HG03354 (cell line): ENCODE results near the gene GJB1.
"Not testable (repeated sequence)": the region's sequence is repeated elsewhere in the genome, so short reads cannot be mapped to it uniquely, and the experiment has no call there.

Experiments used
- ATAC-seq: cut with Tn5 transposase; IDR thresholded peaks from one replicate; pipeline ENCODE4 v1.9.1; 2021; ENCODE audit warnings: mild to moderate bottlenecking; ENCODE audit not compliant: unreplicated experiment, poor library complexity, severe bottlenecking

Gene GJB1

DNA sequence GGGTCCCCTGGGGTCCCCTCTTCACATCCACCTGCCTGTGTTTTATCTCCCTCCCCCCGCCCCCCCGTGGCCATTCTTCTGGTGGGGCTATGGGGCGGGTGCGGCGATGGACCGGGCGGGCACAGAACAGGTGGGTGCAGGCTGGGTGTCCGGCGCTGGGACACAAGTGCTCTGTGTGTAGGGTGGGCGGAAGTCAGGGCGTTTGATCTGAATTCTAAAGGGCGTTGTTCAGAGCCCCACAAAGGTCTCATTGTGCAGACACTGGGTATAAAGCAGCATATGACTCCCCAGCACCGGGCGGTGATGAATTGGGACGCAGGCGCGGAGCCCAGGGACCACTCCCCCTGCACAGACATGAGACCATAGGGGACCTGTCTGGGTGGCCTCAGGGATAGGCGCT, at the start of gene GJB1:
TSS of gene GJB1 (plus strand) at position 296 of the 400 bp plus-strand sequence. CDS start 484 bp downstream, outside the sequence.
- ATAC-seq = no peak

DNA sequence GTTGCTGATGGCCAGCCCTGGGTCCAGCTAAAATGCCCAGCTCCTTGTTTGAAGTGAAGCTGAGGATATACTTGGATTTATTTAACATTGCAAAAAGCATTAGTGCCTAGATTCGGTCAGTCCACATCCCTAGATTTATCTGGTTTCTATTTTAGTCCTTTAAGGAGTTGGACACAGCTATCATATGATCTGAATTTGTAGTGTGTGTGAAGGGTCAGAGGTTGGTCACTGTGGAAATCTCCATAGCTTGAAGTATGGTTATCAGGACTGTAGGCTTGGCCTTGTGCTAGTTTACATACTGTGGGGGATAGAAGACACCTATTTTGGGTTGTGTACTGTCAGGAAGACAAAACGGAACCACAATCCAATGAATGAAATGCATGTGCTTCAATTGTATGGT, 49.6 kb upstream of the GJB1 start:
- no peak for ATAC-seq

DNA sequence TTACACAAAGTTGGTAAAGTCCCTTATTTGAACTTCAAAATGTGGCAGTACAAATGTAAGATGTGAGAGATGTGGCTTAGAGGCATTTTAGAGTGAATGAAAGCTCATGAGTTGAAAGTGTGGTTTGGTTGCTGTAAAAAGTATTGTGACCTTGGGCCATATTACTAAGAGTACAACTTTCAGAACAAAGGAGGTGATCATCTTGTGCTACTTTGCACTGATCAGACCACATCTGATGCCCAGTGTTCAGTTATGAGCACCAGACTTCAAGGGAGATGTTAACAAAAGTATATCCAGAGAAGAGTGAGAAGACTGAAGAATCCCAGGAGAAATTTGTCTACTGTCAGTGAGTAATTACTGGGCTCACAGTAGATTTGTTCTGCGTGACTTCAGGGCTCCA, 48.2 kb upstream of the GJB1 start:
- no peak for ATAC-seq

DNA sequence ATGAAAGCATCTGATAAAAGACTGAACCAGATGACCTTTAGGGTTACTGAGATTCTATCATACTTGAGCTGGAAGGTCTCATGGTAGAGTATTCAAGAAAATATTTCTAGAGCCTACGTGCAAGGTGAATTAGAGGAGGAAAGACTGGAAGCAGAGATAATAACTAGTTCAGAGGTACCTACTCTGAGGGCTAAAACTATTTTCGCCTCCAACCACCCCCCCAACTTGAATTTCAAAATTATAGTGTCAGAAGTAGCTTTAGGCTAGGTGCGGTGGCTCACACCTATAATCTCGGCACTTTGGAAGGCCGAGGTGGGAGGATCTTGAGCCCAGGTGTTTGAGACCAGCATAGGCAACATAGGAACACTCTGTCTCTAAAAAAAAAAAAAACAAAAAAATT, 47.5 kb upstream of the GJB1 start:
- no peak for ATAC-seq

DNA sequence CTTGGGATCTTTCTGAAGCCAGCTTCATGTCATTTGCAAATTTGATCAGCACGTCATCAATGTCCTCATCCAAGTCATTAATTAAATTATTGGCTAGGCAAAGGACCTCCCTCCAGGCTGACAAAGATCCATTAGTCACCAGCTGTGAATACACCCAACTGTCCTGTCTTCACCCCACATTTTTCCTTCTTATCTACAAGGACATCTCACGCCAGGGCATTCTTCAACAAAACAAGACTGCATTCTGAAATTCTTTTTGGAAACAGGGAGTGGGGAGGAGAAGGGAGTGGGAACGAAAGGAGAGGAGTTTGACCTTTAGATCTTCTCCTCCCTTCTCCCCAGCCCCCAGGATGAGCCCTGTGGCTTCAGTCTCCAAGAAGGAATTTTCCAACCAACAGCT, 45.7 kb upstream of the GJB1 start:
- ATAC-seq = no peak

DNA sequence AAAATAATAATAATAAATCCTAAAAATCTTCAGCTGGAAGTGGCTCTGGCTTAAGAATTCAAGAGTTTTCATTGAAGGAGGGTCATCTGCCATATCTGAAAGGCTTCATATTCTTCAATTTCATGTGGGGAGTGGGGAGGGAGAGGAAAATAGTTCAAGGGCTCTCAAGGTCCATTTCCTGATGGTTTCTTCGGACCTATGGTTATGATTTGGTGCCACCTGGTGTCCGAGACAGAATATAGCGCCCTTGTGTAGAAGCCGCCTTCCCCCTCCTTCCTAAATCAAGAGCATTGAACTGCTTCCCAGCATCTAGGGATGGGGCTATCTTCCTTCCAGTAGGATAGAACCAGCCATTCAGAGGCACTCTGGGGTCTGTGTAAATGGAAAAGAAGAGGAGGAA, 44.1 kb upstream of the GJB1 start:
- no peak for ATAC-seq

DNA sequence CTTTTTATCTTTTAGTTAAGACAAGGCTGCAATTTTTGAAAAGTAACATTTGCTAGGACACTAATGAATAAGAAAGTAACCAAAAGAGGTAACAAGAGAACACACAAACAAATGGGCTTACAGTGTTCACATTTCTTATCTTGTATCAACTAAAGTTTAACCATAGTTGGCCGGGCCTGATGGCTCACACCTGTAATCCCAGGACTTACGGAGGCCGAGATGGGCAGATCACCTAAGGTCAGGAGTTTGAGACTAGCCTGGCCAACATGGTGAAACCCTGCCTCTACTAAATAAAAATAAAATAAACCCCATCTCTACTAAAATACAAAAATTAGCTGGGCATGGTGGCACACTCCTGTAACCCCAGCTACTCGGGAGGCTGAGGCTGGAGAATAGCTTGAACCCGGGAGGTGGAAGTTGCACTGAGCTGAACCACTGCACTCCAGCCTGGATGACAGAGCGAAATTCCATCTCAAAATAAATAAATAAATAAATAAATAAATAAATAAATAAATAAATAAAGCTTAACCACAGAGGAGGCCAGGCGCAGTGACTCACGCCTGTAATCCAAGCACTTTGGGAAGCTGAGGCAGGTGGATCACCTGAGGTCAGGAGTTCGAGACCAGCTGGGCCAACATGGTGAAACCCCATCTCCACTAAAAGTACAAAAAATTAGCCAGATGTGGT, 42.3 kb upstream of the GJB1 start:
- ATAC-seq = not testable (repeated sequence)

DNA sequence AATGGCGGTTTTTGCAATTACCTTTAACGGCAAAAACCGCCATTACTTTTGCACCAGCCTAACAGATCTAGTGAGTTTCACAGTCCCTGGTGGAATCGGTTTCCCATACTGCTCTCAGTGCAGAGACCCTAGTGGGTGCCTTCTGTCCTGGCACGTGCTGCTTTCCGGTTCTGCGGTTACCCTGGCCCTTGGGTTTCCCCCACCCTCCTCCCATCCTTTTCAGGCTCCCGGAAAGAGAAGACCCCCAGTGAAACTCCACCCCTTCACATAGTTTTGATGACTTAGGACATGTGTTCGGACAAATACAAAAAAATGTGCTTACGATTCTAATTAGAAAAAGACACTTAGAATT, 41.5 kb upstream of the GJB1 start:
- peak; percentile 50 for ATAC-seq

DNA sequence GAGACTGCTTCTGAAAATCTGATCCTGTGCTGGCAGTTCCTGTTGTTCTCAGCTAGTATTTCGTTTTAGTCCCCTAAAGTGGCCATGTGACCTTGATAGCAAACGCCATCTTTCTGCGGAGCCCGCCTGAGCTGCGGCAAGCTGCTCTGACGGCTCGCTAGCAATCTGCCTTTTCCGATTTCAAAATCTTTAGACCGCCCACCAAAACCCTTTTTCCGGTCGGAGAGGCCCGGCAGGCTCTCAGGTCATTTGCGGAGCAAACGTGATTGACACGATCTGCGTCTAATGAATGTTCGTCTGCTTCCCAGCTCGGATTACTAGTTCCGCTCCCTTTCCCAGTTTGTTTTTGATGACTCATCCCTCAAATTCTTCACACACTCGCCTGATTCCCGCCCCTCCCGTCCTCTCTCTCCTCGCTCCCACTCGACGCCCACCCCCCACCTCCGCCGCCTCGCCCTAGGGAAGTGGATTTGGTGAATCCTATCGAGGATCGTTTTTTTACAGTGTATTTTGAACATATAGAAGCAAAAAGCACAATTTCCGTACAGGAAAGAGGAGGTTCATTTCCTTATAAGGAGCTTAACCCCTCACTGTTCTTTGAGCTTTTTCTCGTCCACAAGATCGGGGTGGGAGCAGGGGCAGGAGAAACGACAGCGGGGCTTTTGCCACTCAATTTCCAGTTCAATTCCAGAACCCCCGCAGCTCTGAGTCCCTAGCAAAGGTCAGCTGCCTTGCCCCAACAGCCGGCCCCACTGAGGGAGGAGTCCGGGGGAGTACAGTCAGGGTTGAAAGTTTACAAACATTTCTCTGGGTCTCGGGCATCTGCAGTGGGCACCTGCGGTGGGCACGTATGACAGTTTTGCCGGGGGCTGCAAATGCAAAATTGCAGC, 40.9 kb upstream of the GJB1 start:
- ATAC-seq = peak; percentile 93

DNA sequence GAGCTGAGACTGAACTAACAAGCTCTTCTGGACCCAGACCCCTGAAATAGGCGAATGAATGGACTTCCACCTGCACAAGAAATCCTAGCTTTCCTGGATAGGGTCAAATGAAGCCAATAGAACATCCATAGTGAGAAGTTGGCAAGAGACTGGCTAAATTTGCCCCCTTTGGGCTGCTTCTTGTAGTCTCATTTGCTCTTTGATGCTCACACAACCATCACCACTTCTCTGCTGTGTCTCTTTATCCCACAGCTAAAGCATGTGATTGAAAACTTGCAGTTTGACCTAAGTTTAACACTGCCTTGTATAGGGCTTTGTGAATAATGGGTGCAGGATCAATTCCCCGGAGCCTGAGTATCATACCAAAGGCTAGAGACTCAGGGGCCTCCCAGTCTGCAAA, 40.2 kb upstream of the GJB1 start:
- ATAC-seq = no peak

DNA sequence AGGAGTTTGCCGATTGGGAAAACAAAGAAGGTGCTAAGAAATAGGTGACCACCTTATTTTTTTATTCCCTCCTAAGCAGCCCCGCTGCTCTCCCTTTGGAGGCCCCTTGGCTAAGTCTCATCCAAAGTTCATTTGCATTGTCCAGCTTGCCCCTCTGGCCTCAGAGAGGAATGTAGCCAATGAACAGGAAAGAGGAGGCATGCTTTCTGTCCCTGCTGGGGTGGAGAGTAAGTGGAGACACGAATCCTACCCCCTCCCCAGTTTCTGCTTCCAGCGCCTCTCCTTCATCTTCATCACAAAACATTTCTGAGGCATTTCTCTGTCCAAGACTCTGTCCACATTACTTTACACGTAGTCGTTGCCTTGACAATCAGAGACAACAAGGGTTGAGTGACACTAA, 39.7 kb upstream of the GJB1 start:
- no peak for ATAC-seq

DNA sequence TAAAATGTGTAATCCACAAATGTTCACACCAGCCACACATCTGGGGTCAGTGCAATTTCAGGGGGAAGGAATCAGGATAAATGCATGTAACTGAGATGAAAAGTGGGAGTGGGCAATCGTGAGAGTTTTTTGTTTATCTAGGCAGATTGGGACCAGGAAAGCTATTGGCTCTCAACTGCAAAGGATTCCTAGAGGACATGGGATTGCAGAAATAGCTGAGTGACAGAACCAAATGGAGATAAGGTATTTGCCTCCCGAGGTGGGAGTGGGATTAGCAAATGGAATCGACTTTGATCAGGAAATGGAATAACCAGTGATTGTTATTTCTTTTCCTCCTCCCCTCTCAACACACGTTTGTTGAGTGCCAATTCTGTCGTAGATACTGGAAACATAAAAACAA, 38.9 kb upstream of the GJB1 start:
- no peak for ATAC-seq

DNA sequence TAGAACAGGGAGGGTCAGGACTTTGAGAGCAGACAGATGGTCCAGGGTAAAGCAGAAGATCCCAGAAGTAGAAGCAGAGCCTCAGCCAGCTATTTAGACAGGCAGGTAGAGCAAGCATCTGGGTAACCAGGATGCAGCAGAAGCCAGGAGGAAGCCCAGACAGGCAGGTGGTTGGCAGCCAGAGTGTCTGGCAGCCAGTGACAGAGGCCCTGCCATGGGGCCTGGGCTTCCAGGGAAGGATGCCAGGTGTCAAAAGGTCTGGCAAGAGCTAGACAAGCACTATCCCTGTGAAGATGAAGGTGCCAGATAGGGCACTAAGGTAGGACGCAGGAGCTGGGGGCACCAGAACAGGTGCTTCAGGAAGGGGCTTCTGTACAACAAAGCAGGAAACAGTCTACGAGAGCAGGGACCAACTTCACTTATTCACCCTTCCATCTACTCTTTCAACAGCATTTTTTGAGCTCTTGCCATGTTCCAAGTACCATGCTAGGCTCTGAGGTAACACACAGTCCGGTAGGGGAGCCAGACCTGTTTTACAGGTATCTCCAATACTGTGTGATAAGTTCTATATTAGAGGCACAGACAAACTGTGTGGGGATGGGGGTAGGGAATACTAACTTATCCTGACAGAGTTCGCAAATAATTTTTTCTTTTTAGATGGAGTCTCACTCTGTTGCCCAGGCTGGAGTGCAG, 38.1 kb upstream of the GJB1 start:
- no peak for ATAC-seq

DNA sequence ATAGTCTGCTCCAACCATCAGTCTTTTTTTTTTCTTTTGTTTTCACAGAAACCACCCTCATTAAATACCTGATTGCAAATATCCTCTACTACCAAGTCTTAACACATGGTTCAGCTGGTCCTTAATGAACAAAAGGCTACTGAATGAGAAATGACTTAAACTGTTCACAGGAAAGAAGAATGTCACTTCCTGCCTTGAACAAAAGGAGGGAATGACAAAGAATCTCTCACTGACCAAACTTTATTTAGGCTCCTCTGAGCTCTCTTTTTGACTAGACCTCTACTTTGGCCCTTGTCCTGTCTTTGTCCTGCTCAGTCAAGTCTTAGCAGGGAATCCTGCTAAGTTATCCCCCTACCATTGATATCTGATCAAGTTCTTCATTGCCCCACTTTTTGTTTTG, 31.8 kb upstream of the GJB1 start:
- ATAC-seq = no peak

DNA sequence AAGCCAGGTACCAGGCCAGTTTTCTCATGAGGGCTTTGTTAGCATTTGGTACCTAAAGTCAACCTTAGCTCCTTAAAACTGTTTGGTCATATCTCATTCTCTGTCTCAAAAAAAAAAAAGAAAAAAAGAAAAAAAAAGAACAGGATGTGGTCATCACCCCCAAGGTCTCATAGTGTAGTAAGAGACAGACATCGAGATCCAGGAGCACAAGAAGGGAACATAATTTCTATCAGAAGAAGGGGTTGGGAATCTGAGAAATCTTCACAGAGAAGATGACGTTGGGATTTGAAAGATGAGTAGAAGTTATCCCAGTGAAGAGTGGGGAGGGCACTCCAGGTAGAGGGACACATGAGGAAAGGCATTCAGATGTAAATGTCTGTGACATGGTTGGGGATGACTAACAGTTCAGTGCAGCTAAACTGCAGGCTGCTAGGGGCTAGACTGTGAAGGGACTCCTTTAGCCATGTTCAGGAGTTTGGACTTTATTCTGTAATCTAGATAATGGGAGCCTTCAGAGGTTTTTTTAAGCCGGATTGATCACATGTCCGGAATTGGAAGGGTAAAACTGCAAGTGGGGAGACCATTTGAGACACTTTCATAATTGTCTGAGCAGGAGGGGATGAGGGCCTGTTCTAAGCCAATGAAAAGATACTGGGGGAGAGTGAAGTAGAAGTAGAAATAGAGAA, 26.9 kb upstream of the GJB1 start:
- peak; percentile 60 for ATAC-seq

DNA sequence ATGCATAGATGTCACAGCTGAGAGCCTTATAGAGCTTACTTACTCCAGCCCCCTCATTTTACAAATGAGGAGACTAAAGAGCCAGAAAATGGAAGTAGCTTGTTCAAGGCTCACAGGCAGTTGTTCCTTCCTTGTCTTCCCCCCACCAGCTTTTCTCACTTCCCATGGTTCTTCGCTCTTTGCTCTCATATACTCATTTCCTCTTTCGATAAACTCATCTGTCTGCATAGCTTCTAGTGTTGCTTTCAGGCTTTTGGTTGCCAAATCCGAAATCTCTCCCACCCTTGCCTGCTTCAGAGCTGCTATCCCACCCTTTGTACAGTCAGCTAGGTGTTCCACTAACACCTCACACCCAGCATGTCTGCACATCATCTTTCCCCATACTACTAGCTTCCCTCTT, 25.0 kb upstream of the GJB1 start:
- ATAC-seq = peak; percentile 66

DNA sequence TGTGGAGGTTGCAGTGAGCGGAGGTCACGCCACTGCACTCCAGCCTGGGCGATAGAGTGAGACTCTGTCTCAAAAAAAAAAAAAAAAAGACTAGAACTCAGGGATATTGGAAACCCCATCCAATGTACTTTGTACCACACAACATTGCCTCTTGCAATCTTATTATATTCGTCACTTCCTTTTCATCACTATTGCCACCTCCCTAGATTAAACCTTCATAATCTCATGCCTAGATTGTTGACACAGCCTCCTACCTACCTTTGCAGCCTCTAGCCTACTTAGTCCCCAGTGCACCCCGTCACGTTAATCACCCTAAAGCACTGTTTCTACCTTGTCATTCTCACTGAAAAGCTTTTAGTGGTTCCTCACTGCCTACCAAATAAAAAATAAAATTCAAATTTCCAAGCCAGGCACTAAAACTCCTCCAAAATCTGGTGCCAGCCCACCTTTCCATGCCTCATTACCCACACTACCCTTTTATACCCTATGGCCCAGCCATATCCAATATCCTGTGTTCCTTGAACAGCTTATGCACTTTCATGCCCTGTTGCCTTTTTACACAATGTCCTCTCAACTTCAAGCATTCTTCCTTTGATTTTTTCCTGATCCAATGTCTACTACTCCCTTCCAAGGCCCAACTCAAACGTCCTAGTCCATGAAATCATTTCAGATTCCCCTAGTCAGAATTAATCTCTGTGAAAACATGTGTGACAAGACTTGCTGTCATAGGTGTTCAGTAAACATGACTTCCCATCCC, 23.6 kb upstream of the GJB1 start:
- no peak for ATAC-seq

DNA sequence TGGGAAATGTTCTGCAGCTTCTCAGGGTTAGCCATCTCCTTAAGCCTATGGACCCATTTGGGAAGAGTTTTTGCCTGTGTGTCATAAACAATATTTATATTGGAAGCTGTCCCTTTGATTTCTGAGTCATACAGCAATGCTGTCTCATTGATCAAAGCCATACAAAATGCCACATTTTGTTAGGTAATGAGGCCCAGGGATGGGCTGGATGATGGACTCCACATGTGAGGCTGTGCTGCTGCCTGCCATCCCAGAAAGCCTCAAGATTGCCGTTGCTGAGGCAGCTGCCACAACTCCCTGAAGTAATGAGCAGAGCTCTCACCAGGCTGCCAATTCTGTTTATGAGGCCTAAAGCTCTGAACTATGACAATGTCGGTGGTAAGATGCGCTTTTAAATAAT, 12.2 kb upstream of the GJB1 start:
- ATAC-seq = no peak

DNA sequence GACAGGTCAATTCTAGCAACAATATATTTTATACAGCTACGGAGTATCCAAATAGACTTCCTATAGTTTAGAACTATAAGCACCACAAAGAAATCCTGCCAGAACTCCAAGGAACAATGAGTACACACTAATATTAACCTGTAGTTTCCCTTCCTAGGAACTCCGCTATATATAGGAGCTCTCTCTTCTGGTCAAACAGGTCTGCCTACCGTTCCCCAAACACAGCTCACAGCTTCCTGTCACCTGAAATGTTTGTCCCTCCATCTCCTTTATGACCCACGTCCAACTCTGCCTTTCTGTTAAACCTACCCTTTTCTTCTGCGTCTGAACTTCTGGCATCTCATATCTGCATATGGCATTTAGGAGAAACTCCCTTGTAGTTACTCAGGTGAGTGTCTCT, 10.5 kb upstream of the GJB1 start:
- ATAC-seq = no peak

DNA sequence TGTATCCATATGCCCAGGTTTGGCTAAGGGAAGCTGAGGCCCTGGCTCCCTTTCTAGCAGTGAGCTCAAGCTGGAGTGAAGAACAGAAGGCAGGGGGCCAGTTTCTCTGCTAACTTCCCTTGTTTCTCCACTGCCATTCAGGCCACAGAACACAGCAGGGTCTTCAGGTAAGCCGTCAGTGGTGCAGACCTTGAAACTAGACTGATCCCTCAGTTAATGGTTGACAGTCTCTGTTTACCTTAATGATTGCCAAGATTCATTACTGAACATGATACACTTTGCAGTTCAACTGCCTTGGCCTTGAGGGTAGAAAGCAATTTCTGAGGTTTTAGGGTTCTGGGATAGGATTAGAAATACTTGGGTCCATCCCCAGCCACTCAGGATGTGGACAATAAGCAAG, 8.9 kb upstream of the GJB1 start:
- ATAC-seq = no peak
